Measurements from ENCODE around the gene AP2B1. TPM values are rescaled to one million over a fixed set of nuclear protein-coding genes. Genes with fewer than 3 reads are reported as not detected.

AP2B1 gene
- total RNA-seq, 1 experiment from 2014 or later = 217 TPM

- H3K4me2 ChIP-seq (ENCODE audit: insufficient read depth, insufficient read length, low read length) = no peak overlapping the region
- no peak overlapping the region for H3K4me3 Mint-ChIP-seq
Measured at GRCh38 chr17:35775583-35775982, 188.5 kb downstream of the AP2B1 start.

More at GRCh38 chr17:35775583-35775982, 188.5 kb downstream of the AP2B1 start:
- no peaks in the 10 kb centered on the region for H3K23me2 ChIP-seq (ENCODE audit: insufficient read length, low read depth, low read length, poor library complexity, severe bottlenecking)
- WGBS (ENCODE audit: extremely low coverage, insufficient read length, low lambda C conversion rate) = no CpG with 5 or more reads among the region's 6 CpGs
- no peak overlapping the region for H2AFZ ChIP-seq (ENCODE audit: low read length)
- H3K14ac ChIP-seq (ENCODE audit: insufficient read depth, low read length) = no peak overlapping the region
- H4K91ac ChIP-seq (ENCODE audit: insufficient read length, low read depth, low read length) = no peak overlapping the region
- H4K5ac ChIP-seq (ENCODE audit: insufficient read length, low read depth, low read length) = no peak overlapping the region
- H3K79me1 ChIP-seq (ENCODE audit: insufficient read depth, low read depth, low read length, poor library complexity, severe bottlenecking) = no peaks in the 10 kb centered on the region
- H4K20me1 ChIP-seq (ENCODE audit: control insufficient read depth, insufficient read depth, insufficient read length) = no peaks in the 10 kb centered on the region
- TF ChIP-seq, protein P1, sequence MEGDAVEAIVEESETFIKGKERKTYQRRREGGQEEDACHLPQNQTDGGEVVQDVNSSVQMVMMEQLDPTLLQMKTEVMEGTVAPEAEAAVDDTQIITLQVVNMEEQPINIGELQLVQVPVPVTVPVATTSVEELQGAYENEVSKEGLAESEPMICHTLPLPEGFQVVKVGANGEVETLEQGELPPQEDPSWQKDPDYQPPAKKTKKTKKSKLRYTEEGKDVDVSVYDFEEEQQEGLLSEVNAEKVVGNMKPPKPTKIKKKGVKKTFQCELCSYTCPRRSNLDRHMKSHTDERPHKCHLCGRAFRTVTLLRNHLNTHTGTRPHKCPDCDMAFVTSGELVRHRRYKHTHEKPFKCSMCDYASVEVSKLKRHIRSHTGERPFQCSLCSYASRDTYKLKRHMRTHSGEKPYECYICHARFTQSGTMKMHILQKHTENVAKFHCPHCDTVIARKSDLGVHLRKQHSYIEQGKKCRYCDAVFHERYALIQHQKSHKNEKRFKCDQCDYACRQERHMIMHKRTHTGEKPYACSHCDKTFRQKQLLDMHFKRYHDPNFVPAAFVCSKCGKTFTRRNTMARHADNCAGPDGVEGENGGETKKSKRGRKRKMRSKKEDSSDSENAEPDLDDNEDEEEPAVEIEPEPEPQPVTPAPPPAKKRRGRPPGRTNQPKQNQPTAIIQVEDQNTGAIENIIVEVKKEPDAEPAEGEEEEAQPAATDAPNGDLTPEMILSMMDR (conservative IDR thresholded peaks at IDR 0.05) = no peak
- no peak overlapping the region for H3K27ac Mint-ChIP-seq
- no peaks in the 10 kb centered on the region for H3K27me3 ChIP-seq (ENCODE audit: insufficient read depth, low read length)
- H3K4me1 Mint-ChIP-seq = peaks cover 31 to 34% of the 10 kb centered on the region in 2 experiments
- no peak overlapping the region for H3K56ac ChIP-seq (ENCODE audit: insufficient read length, low read depth, low read length)
- H2AK5ac ChIP-seq (ENCODE audit: insufficient read length, low read length) = no peak overlapping the region
- H3K18ac ChIP-seq (ENCODE audit: insufficient read length, low read depth, low read length) = no peak overlapping the region
- H2BK120ac ChIP-seq (ENCODE audit: low read depth, low read length, poor library complexity, severe bottlenecking) = no peak overlapping the region
- no peak overlapping the region for H3K4ac ChIP-seq (ENCODE audit: low read depth, low read length)
- H3K36me3 Mint-ChIP-seq (ENCODE audit: insufficient read depth in 1 of 3, low read depth in 3 of 3) = no peaks in the 10 kb centered on the region
- no peak overlapping the region for H3K9ac ChIP-seq (ENCODE audit: extremely low read depth, insufficient read length, low read length)
- no peak overlapping the region for H2BK5ac ChIP-seq (ENCODE audit: insufficient read length, low read length)
- H3T11ph ChIP-seq (ENCODE audit: low read length) = no peak overlapping the region
- H2BK20ac ChIP-seq (ENCODE audit: low read depth, low read length, poor library complexity, severe bottlenecking) = no peak overlapping the region
- peaks cover 6% of the 10 kb centered on the region; the same call in 1 of the 2 replicates for H3K4me1 ChIP-seq (ENCODE audit: insufficient read depth, low read length)
- H2BK15ac ChIP-seq (ENCODE audit: low read depth, low read length) = no peak overlapping the region
- no peak overlapping the region for H3K27ac ChIP-seq (ENCODE audit: insufficient read length, low read depth, low read length)
- no peak overlapping the region for H4K8ac ChIP-seq (replicated peaks; ENCODE audit: insufficient read length, low read depth, low read length)
- no peak for DNase-seq
- no peaks in the 10 kb centered on the region for H3K79me2 ChIP-seq (ENCODE audit: insufficient read depth, low read length)
- no peaks in the 10 kb centered on the region for H3K9me3 ChIP-seq (ENCODE audit: control insufficient read depth, low read depth, low read length)
- no peak overlapping the region for H3K23ac ChIP-seq (ENCODE audit: insufficient read length, low read depth, low read length)
- peaks cover 6% of the 10 kb centered on the region for H3K27me3 Mint-ChIP-seq (ENCODE audit: low read depth)
- H2BK12ac ChIP-seq (ENCODE audit: insufficient read length, low read depth, low read length) = no peak overlapping the region
- no peaks in the 10 kb centered on the region for H3K9me3 Mint-ChIP-seq

Other genes with a start within 250 kb of the AP2B1 start
- gene SLFN11, start 213.7 kb upstream of the AP2B1 start, total RNA-seq (2021) = 0.55 and 0.90 TPM in 2 replicates
- gene SLFN12, start 154.8 kb upstream of the AP2B1 start, total RNA-seq (2021) = 13.4 and 14.5 TPM in 2 replicates
- 10.1 TPM in 2 replicates for gene SLFN13, start 138.6 kb upstream of the AP2B1 start, total RNA-seq (2021)
- not detected in 2 replicates for gene SLFN12L, start 49.6 kb upstream of the AP2B1 start, total RNA-seq (2021)
- not detected in 2 replicates for gene SLFN14, start 26.5 kb upstream of the AP2B1 start, total RNA-seq (2021)
- gene PEX12, start 8.8 kb upstream of the AP2B1 start, total RNA-seq (2021) = 5.4 and 5.8 TPM in 2 replicates
- gene RASL10B, start 144.3 kb downstream of the AP2B1 start, total RNA-seq (2021) = 15.0 and 15.9 TPM in 2 replicates
- not detected in 2 replicates for gene GAS2L2, start 165.9 kb downstream of the AP2B1 start, total RNA-seq (2021)
- gene C17orf50, start 173.6 kb downstream of the AP2B1 start, total RNA-seq (2021) = not detected in 2 replicates
- not detected in 2 replicates for gene MMP28, start 208.3 kb downstream of the AP2B1 start, total RNA-seq (2021)
- gene TAF15, start 222.2 kb downstream of the AP2B1 start, total RNA-seq (2021) = 290 and 304 TPM in 2 replicates

All from H9 (cell line).